PC-3 (cell line): ENCODE data around the gene TSPEAR. TPM values are rescaled to one million over a fixed set of nuclear protein-coding genes. Genes with fewer than 3 reads are reported as not detected.

Experiments used
- ATAC-seq: fragments of 200-7000 bp; cut with Tn5 transposase; 2 replicates; pipeline ENCODE4 v1.9.1; 2020; ENCODE audit warnings: mild to moderate bottlenecking, moderate library complexity
- BruUV-seq: library from RNA; stranded (reverse); fragments of 400-500 nt; replicated peaks from 2 replicates; lab custom pipeline; 2021; lab: Mats Ljungman, UMichigan
- CTCF ChIA-PET: fragments of 300-600 bp; sonication (Branson Sonifier 250); formaldehyde crosslinking; loops from one replicate; lab custom pipeline; 2022; ENCODE audit warnings: antibody characterized with exemption; lab: Charles Lee
- POLR2A ChIA-PET: fragments of 300-600 bp; sonication (Branson Sonifier 250); formaldehyde crosslinking; loops from one replicate; lab custom pipeline; 2022; ENCODE audit warnings: antibody characterized with exemption; ENCODE audit not compliant: unreplicated experiment; lab: Charles Lee
- DNase-seq: peaks from one replicate; pipeline ENCODE4 v3.0.0-alpha.2; 2015
- H2AFZ ChIP-seq: fragments of 300-600 bp; sonication (generic); 2 replicates; pipeline ENCODE4 v1.6.0; 2016; ENCODE audit warnings: antibody characterized with exemption, low read length
- H3F3A ChIP-seq: fragments of 300-600 bp; sonication (generic); one replicate; pipeline ENCODE4 v1.6.0; 2017; ENCODE audit warnings: antibody characterized with exemption, low read length, control low read depth, mild to moderate bottlenecking; ENCODE audit not compliant: unreplicated experiment
- H3K27ac ChIP-seq: fragments of 300-600 bp; sonication (generic); 2 replicates; pipeline ENCODE4 v1.5.1; 2016; ENCODE audit warnings: mild to moderate bottlenecking, low read length
- H3K27me3 ChIP-seq: fragments of 300-600 bp; sonication (generic); 2 replicates; pipeline ENCODE4 v1.6.1; 2016; ENCODE audit warnings: low read length, mixed read lengths
- H3K36me3 ChIP-seq: fragments of 300-600 bp; sonication (generic); 2 replicates; pipeline ENCODE4 v1.6.1; 2016; ENCODE audit warnings: low read depth, mixed run types, low read length, mixed read lengths
- H3K4me1 ChIP-seq: fragments of 300-600 bp; sonication (generic); 2 replicates; pipeline ENCODE4 v1.5.1; 2016; ENCODE audit warnings: low read length; ENCODE audit not compliant: insufficient read depth
- H3K4me2 ChIP-seq: fragments of 300-600 bp; sonication (generic); 2 replicates; pipeline ENCODE4 v1.6.0; 2016; ENCODE audit warnings: low read length
- H3K4me3 ChIP-seq: fragments of 300-600 bp; sonication (generic); 2 replicates; pipeline ENCODE4 v1.5.1; 2016; ENCODE audit warnings: mild to moderate bottlenecking, low read length, mixed read lengths
- H3K79me2 ChIP-seq: fragments of 300-600 bp; sonication (generic); 2 replicates; pipeline ENCODE4 v1.6.1; 2017; ENCODE audit warnings: low read length, mixed read lengths
- H3K9ac ChIP-seq: fragments of 300-600 bp; sonication (generic); 2 replicates; pipeline ENCODE4 v1.6.0; 2016; ENCODE audit warnings: mild to moderate bottlenecking, low read length
- H3K9me2 ChIP-seq: fragments of 300-600 bp; sonication (generic); replicated peaks from 2 replicates; pipeline ENCODE4 v1.6.1; 2016; ENCODE audit warnings: mixed run types, low read length, mixed read lengths
- H3K9me3 ChIP-seq: fragments of 300-600 bp; sonication (generic); 2 replicates; pipeline ENCODE4 v1.6.1; 2016; ENCODE audit warnings: low read length, mixed read lengths
- H4K20me1 ChIP-seq: fragments of 300-600 bp; sonication (generic); 2 replicates; pipeline ENCODE4 v1.6.1; 2016; ENCODE audit warnings: low read length, mixed read lengths
- CTCF ChIP-seq: fragments of 300-600 bp; sonication (generic); conservative IDR thresholded peaks from 2 replicates; pipeline ENCODE4 v1.5.1; 2017; ENCODE audit warnings: antibody characterized with exemption, low read depth, mild to moderate bottlenecking, low read length
- EZH2 ChIP-seq: fragments of 300-600 bp; sonication (generic); IDR thresholded peaks from one replicate; pipeline ENCODE4 v1.6.1; 2017; ENCODE audit warnings: antibody characterized with exemption, mild to moderate bottlenecking, low read length; ENCODE audit not compliant: unreplicated experiment
- EZH2phosphoT487 ChIP-seq: fragments of 300-600 bp; sonication (generic); IDR thresholded peaks from 2 replicates; pipeline ENCODE4 v1.6.1; 2018; ENCODE audit warnings: mild to moderate bottlenecking, antibody characterized with exemption, low read length, borderline replicate concordance
- intact Hi-C: fragments of 100-400 bp; cut with micrococcal nuclease; formaldehyde crosslinking; loops from 2 replicates; pipeline ENCODE4 v1.9.0; 2023
- total RNA-seq: library from RNA; depleted of rRNA; stranded (reverse); fragments of >200 nt; gene quantifications from 2 replicates; pipeline ENCODE4 v1.2.3, GENCODE V29; 2014

The TSPEAR gene
- total RNA-seq, 1 experiment from 2014 or later, result 2.1 TPM

- H3K4me2 ChIP-seq, result no peak overlapping the region
- H3K4me3 ChIP-seq, result no peak overlapping the region
- no peaks in the 10 kb centered on the region for H3K4me1 ChIP-seq
- ChIA-PET POLR2A (interaction anchor here (0.5 kb wide), 1 partner anchor 139 kb away, joined by 5 read pairs; no protein-coding TSS in a partner anchor), CTCF (no interaction called here)
- H3K9me3 ChIP-seq, result no peaks in the 10 kb centered on the region
- H3F3A ChIP-seq, result no peaks in the 10 kb centered on the region
- no TSS peak for BruUV-seq
- DNase-seq, result no peak
- TF ChIP-seq EZH2 (no peak), EZH2phosphoT487 (no peak), CTCF (no peak)
- H3K27ac ChIP-seq, result no peak overlapping the region
- no peak overlapping the region for H3K9ac ChIP-seq
- H3K9me2 ChIP-seq, result no peaks in the 10 kb centered on the region
- H2AFZ ChIP-seq, result no peak overlapping the region
- intact Hi-C loops, result no loop called here
- H4K20me1 ChIP-seq, result no peaks in the 10 kb centered on the region
- H3K79me2 ChIP-seq, result no peaks in the 10 kb centered on the region
- no peak for ATAC-seq
- H3K36me3 ChIP-seq, result no peaks in the 10 kb centered on the region
- H3K27me3 ChIP-seq, result no peaks in the 10 kb centered on the region
These were observed 158.7 kb downstream of the TSPEAR start for GRCh38 chr21:44552681-44553080.

- CTCF ChIA-PET, result no interaction called here
- Histone ChIP-seq H3K27ac (no peak overlapping the region), H3K79me2 (no peaks in the 10 kb centered on the region), H3K36me3 (no peaks in the 10 kb centered on the region), H3K9me2 (no peaks in the 10 kb centered on the region), H3K4me2 (no peak overlapping the region), H4K20me1 (no peaks in the 10 kb centered on the region), H3K27me3 (no peaks in the 10 kb centered on the region), H3K9me3 (0 out of 2 replicates have a peak, but pooled peaks cover under 1% of the 10 kb centered on the region), H2AFZ (no peak overlapping the region), H3K4me1 (no peaks in the 10 kb centered on the region), H3F3A (no peaks in the 10 kb centered on the region), H3K4me3 (no peak overlapping the region), H3K9ac (no peak overlapping the region)
- intact Hi-C loops, result no loop called here
- POLR2A ChIA-PET, result no interaction called here
- BruUV-seq, result no TSS peak
- no peak for DNase-seq
- TF ChIP-seq EZH2phosphoT487 (no peak), CTCF (no peak), EZH2 (no peak)
- ATAC-seq, result no peak
These were observed 159.2 kb downstream of the TSPEAR start for GRCh38 chr21:44552136-44552535.

- DNase-seq, result no peak
- H4K20me1 ChIP-seq, result no peaks in the 10 kb centered on the region
- H3F3A ChIP-seq, result no peaks in the 10 kb centered on the region
- no peak within 1 kb of the TSS for H3K4me2 ChIP-seq
- H3K9ac ChIP-seq, result no peak within 1 kb of the TSS
- no peak for ATAC-seq
- H3K9me3 ChIP-seq, result peaks cover 7% of the 10 kb centered on the region; the same call in 1 of the 2 replicates
- H2AFZ ChIP-seq, result no peak within 1 kb of the TSS
- H3K36me3 ChIP-seq, result no peaks in the 10 kb centered on the region
- ChIA-PET POLR2A (no interaction called here), CTCF (no interaction called here)
- H3K9me2 ChIP-seq, result no peaks in the 10 kb centered on the region
- no peaks in the 10 kb centered on the region for H3K79me2 ChIP-seq
- intact Hi-C loops, result no loop called here
- H3K4me3 ChIP-seq, result no peak within 1 kb of the TSS
- no TSS peak for BruUV-seq
- no peak for TF ChIP-seq EZH2
- TF ChIP-seq CTCF, result no peak
- TF ChIP-seq EZH2phosphoT487, result no peak
- H3K27me3 ChIP-seq, result no peaks in the 10 kb centered on the region
- H3K4me1 ChIP-seq, result no peaks in the 10 kb centered on the region
- H3K27ac ChIP-seq, result no peak within 1 kb of the TSS
These were observed 159.9 kb downstream of the TSPEAR start, which contains the start of gene KRTAP10-2 for GRCh38 chr21:44551340-44551961. Gene KRTAP10-2, minus strand, starts transcription at chr21:44551505. Its CDS starts 47 bp downstream, at chr21:44551458.
